Measurements from ENCODE around the gene PPP1R37. TPM values are rescaled to one million over a fixed set of nuclear protein-coding genes. Genes with fewer than 3 reads are reported as not detected.
A peak's percentile ranks its signal among the peaks of the same experiment; 100 is the strongest.

PPP1R37 gene
- total and polyA plus RNA-seq, 2 donors (not counting 1 experiment from before 2014, with no cell fraction given): 11.3 to 36.0 TPM

DNA sequence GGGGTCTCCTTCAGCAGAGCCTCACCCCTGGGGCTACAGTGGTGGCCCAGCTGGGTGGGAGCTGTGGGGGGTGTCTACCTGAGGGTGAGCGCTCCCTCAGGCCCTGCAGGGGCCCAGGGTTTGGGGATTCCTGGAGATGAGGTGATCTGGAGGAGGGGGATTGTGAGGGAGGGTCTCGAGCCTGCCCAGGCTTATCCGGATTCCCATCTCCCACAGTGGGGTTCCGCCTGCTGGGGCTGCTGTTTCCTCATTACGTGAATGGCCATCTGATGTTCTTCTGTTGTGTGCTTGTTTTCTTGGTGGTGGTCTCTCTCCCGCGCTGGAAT, 4.4 kb downstream of the PPP1R37 start:
- H3K79me2 ChIP-seq (ENCODE audit: control insufficient read depth, insufficient read depth, low read length): peaks cover 92% of the 10 kb centered on the region
- no peaks in the 10 kb centered on the region for H3K9me3 ChIP-seq (ENCODE audit: control insufficient read depth, insufficient read depth, low read depth, low read length)
- TF ChIP-seq EZH2 (IDR thresholded peaks at IDR 0.05; ENCODE audit: low read length, missing control alignments): no peak
- TF ChIP-seq, protein P1, sequence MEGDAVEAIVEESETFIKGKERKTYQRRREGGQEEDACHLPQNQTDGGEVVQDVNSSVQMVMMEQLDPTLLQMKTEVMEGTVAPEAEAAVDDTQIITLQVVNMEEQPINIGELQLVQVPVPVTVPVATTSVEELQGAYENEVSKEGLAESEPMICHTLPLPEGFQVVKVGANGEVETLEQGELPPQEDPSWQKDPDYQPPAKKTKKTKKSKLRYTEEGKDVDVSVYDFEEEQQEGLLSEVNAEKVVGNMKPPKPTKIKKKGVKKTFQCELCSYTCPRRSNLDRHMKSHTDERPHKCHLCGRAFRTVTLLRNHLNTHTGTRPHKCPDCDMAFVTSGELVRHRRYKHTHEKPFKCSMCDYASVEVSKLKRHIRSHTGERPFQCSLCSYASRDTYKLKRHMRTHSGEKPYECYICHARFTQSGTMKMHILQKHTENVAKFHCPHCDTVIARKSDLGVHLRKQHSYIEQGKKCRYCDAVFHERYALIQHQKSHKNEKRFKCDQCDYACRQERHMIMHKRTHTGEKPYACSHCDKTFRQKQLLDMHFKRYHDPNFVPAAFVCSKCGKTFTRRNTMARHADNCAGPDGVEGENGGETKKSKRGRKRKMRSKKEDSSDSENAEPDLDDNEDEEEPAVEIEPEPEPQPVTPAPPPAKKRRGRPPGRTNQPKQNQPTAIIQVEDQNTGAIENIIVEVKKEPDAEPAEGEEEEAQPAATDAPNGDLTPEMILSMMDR (conservative IDR thresholded peaks at IDR 0.05 in 1 of 2, IDR thresholded peaks at IDR 0.05 in 1 of 2; ENCODE audit: low read depth in 1 of 2, low read length in 2 of 2): no peak
- DNase-seq (ENCODE audit: low read depth in 2 of 2): no peak
- H3K27ac ChIP-seq (ENCODE audit: insufficient read depth, low read length): peak overlapping the region; percentile 74
- no peak overlapping the region for H3K9ac ChIP-seq (ENCODE audit: insufficient read depth, low read length)
- no peaks in the 10 kb centered on the region for H3K36me3 ChIP-seq (ENCODE audit: control insufficient read depth, insufficient read depth, low read length)
- no peak overlapping the region for H3K4me2 ChIP-seq (ENCODE audit: extremely low read depth, insufficient read depth, low read length)
- no peaks in the 10 kb centered on the region for H4K20me1 ChIP-seq (ENCODE audit: control insufficient read depth, extremely low read depth, insufficient read depth, low read length)
- no peak overlapping the region for H3K4me3 ChIP-seq (replicated peaks in 1 of 4; ENCODE audit: control extremely low read depth in 1 of 4, insufficient read depth in 1 of 4, low read depth in 3 of 4, low read length in 4 of 4)
- peaks cover 42% of the 10 kb centered on the region for H3K4me1 ChIP-seq (ENCODE audit: control insufficient read depth, extremely low read depth, insufficient read depth, low read length)
- no peak overlapping the region for H2AFZ ChIP-seq (ENCODE audit: low read length)
- no peaks in the 10 kb centered on the region for H3K27me3 ChIP-seq (ENCODE audit: control insufficient read depth, insufficient read depth, low read length)

DNA sequence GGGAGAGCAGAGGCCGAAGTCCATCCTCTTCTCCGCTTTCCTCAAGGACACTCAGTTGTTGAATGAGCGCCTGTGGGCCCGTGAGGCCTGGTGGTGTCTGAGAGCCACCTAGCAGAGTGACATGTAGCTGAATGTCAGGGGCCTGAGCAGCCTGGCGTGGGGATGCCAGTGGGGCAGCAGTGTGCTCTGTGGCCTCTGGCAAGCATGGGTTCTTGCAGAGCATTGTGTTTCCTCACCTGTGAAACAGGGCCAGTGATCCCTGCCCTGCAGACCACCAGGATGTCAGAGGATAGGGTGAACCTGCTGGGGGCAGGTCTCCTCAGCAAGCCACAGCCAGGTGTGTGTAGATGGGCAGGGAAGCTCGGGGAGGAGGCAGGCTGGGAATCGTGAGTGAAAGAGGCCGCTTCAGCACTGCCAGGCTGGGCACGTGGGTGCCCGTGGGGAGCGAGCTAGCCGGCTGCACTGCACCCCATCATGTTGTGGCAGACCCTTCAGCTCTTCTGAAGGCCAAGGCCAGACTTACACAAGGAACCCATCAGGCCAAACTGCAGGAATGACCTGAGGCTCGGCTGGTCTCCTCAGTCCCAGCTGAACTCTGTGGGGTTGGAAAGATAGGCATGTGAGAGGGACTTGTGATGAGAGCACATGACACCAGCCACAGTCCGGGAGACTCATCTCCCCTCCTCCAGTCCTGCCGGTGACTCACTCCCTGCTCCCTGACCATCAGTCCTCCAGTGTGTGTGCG, 5.0 kb downstream of the PPP1R37 start:
- H2AFZ ChIP-seq (ENCODE audit: low read length): no peak overlapping the region
- no peak for TF ChIP-seq EZH2 (IDR thresholded peaks at IDR 0.05; ENCODE audit: low read length, missing control alignments)
- TF ChIP-seq, protein P1 (conservative IDR thresholded peaks at IDR 0.05 in 1 of 2, IDR thresholded peaks at IDR 0.05 in 1 of 2; ENCODE audit: low read depth in 1 of 2, low read length in 2 of 2): no peak
- H3K4me3 ChIP-seq (replicated peaks in 1 of 4; ENCODE audit: control extremely low read depth in 1 of 4, insufficient read depth in 1 of 4, low read depth in 3 of 4, low read length in 4 of 4): peak overlapping the region in 2 of 4 experiments; percentile 16 to 49
- H3K4me2 ChIP-seq (ENCODE audit: extremely low read depth, insufficient read depth, low read length): peak overlapping the region; percentile 89
- H3K27ac ChIP-seq (ENCODE audit: insufficient read depth, low read length): peak overlapping the region; percentile 74
- H3K36me3 ChIP-seq (ENCODE audit: control insufficient read depth, insufficient read depth, low read length): no peaks in the 10 kb centered on the region
- peaks cover 97% of the 10 kb centered on the region for H3K79me2 ChIP-seq (ENCODE audit: control insufficient read depth, insufficient read depth, low read length)
- H3K27me3 ChIP-seq (ENCODE audit: control insufficient read depth, insufficient read depth, low read length): no peaks in the 10 kb centered on the region
- H3K9ac ChIP-seq (ENCODE audit: insufficient read depth, low read length): no peak overlapping the region
- H3K9me3 ChIP-seq (ENCODE audit: control insufficient read depth, insufficient read depth, low read depth, low read length): no peaks in the 10 kb centered on the region
- H3K4me1 ChIP-seq (ENCODE audit: control insufficient read depth, extremely low read depth, insufficient read depth, low read length): peaks cover 47% of the 10 kb centered on the region
- DNase-seq (ENCODE audit: low read depth in 2 of 2): peak; percentile 92 to 96
- no peaks in the 10 kb centered on the region for H4K20me1 ChIP-seq (ENCODE audit: control insufficient read depth, extremely low read depth, insufficient read depth, low read length)

DNA sequence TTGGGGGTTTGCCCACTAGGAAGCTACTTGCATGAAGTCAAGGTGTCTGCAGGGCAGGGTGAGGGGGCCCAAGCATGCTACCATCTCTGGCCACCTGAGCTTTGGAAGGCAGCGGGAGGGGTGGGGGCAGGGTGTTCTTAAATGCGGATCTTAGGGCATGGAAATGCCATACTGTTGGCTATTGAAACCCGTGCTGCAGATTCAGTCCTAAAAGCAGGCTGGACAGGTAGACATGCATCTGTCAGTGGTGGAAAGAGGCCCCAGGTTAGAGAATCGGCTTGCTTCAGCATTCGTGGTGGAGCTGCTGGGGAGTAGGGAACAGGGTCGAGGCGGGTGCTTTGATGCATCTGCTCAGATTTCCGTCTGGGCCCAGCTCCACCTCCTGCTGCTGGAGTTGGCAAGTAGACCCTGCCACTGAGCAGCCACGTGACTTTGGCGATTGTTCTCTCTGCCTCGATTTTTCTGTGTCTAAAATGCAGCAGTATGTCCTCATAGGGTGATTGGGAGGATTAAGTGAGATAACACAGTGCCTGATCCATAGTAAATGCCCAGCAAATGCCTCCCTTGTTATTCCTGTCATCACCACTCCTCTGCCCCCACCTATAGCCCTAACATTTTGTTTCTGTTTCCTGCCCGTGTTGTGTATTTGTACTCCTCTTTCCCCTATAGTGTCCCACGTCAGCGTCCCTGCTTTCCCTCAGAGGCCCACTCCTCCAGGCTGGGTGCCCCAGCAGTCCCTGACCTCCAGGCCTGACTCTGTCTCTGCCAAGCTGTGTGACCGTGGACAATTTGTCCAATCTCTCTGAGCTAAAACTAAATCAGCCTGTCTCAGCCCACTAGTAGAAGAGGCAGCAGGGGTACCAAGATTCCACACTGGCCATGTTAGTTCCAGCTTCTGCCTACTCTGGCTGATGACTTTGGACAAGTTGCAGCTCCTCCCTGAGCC, 5.8 kb downstream of the PPP1R37 start:
- Histone ChIP-seq H2AFZ (ENCODE audit: low read length) (no peak overlapping the region), H3K4me3 (replicated peaks in 1 of 4; ENCODE audit: control extremely low read depth in 1 of 4, insufficient read depth in 1 of 4, low read depth in 3 of 4, low read length in 4 of 4) (peak overlapping the region in 3 of 4 experiments; percentile 16 to 49 (median 23)), H3K4me2 (ENCODE audit: extremely low read depth, insufficient read depth, low read length) (peak overlapping the region; percentile 89), H3K9ac (ENCODE audit: insufficient read depth, low read length) (no peak overlapping the region), H3K27ac (ENCODE audit: insufficient read depth, low read length) (peak overlapping the region; percentile 74), H3K36me3 (ENCODE audit: control insufficient read depth, insufficient read depth, low read length) (no peaks in the 10 kb centered on the region), H3K4me1 (ENCODE audit: control insufficient read depth, extremely low read depth, insufficient read depth, low read length) (peaks cover 51% of the 10 kb centered on the region), H4K20me1 (ENCODE audit: control insufficient read depth, extremely low read depth, insufficient read depth, low read length) (no peaks in the 10 kb centered on the region), H3K79me2 (ENCODE audit: control insufficient read depth, insufficient read depth, low read length) (peaks cover 98% of the 10 kb centered on the region), H3K9me3 (ENCODE audit: control insufficient read depth, insufficient read depth, low read depth, low read length) (no peaks in the 10 kb centered on the region), H3K27me3 (ENCODE audit: control insufficient read depth, insufficient read depth, low read length) (no peaks in the 10 kb centered on the region)
- DNase-seq (ENCODE audit: low read depth in 2 of 2): peak; percentile 59 to 63
- TF ChIP-seq EZH2 (IDR thresholded peaks at IDR 0.05; ENCODE audit: low read length, missing control alignments): no peak
- TF ChIP-seq, protein P1 (conservative IDR thresholded peaks at IDR 0.05 in 1 of 2, IDR thresholded peaks at IDR 0.05 in 1 of 2; ENCODE audit: low read depth in 1 of 2, low read length in 2 of 2): no peak

Measured in fibroblast of lung (primary cell).